Measurements from ENCODE around the gene GPR153. TPM values are rescaled to one million over a fixed set of nuclear protein-coding genes. Genes with fewer than 3 reads are reported as not detected.
A peak's percentile ranks its signal among the peaks of the same experiment; 100 is the strongest.
"Not testable (repeated sequence)": the region's sequence is repeated elsewhere in the genome, so short reads cannot be mapped to it uniquely, and the experiment has no call there.

GPR153 gene
- polyA plus RNA-seq, 2 donors, result 2.7 to 3.9 TPM

DNA sequence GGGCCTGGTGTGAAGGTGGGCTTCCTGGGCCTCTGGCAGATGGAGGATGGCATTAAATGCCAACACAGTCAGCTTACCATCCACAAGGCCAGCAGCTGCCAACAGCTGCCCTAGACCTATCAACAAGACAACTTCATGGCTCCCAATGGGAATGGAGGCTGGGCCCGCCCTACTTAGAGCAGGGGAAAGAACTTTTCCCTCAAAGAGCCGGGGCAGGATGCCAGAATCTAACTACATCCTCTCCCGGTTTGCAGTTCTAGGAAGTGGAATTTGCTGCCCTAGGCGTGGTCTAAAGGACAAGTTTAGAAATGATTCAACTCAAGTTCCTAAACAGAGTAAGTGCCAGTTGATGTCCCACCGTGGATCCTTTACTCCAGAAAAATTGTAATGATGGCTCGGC, 38.3 kb downstream of the GPR153 start:
- Histone ChIP-seq H3K36me3 (ENCODE audit: control insufficient read depth in 2 of 2, insufficient read depth in 2 of 2, low read length in 1 of 2) (peaks cover 8 to 24% of the 10 kb centered on the region in 2 donors), H3K9me3 (ENCODE audit: control insufficient read depth in 2 of 2, insufficient read depth in 1 of 2, low read depth in 1 of 2, low read length in 1 of 2) (no peaks in the 10 kb centered on the region), H3K4me3 (ENCODE audit: low read depth in 1 of 2, low read length in 2 of 2) (no peak overlapping the region), H3K27me3 (ENCODE audit: control insufficient read depth in 1 of 2, insufficient read depth in 2 of 2, low read length in 2 of 2) (no peaks in the 10 kb centered on the region), H3K27ac (ENCODE audit: low read depth in 2 of 2, low read length in 1 of 2) (peak overlapping the region; percentile 68 to 84), H3K4me1 (ENCODE audit: control insufficient read depth in 2 of 2, insufficient read depth in 2 of 2, low read length in 1 of 2) (peaks cover 0 to 14% of the 10 kb centered on the region in 2 donors)
- 50 to 61% methylated on average over 6 of the region's 6 CpGs for WGBS, 2 donors

DNA sequence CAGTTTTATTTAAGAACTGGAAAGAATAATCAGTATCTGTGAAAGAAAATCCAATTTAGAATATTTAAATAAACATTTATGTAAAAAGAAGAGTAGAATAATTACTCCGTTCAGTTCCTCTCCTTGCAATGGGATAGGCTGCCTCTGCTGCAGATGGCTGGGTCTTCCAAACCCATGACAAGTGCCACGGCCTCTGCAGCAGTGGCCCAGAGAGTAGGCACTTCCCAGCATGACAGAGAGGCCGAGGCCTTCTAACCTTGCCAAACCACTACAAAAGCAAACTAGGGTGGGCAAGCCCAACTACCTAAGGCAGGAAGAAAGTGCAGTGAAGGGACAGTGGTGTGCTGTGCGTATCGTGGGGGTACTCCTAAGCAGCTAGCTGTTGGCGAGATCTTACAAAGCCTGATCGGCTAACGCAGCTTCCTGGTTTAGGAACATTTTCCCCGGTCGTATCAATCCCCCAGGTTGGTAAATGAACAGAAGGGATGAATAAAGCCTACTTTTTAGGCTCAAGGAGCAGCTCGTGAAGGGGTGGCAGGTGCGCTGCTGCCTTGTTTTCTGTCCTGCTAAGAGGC, 39.6 kb downstream of the GPR153 start:
- no peak overlapping the region for H3K4me3 ChIP-seq (ENCODE audit: low read depth in 1 of 2, low read length in 2 of 2)
- 94 to 95% methylated on average over 12 of the region's 12 CpGs for WGBS, 2 donors
- H3K9me3 ChIP-seq (ENCODE audit: control insufficient read depth in 2 of 2, insufficient read depth in 1 of 2, low read depth in 1 of 2, low read length in 1 of 2), result no peaks in the 10 kb centered on the region
- H3K4me1 ChIP-seq (ENCODE audit: control insufficient read depth in 2 of 2, insufficient read depth in 2 of 2, low read length in 1 of 2), result peaks cover 0 to 14% of the 10 kb centered on the region in 2 donors
- peaks cover 5 to 25% of the 10 kb centered on the region in 2 donors for H3K36me3 ChIP-seq (ENCODE audit: control insufficient read depth in 2 of 2, insufficient read depth in 2 of 2, low read length in 1 of 2)
- H3K27me3 ChIP-seq (ENCODE audit: control insufficient read depth in 1 of 2, insufficient read depth in 2 of 2, low read length in 2 of 2), result no peaks in the 10 kb centered on the region
- H3K27ac ChIP-seq (ENCODE audit: low read depth in 2 of 2, low read length in 1 of 2), result peak overlapping the region in 1 of 2 donors; percentile 64

DNA sequence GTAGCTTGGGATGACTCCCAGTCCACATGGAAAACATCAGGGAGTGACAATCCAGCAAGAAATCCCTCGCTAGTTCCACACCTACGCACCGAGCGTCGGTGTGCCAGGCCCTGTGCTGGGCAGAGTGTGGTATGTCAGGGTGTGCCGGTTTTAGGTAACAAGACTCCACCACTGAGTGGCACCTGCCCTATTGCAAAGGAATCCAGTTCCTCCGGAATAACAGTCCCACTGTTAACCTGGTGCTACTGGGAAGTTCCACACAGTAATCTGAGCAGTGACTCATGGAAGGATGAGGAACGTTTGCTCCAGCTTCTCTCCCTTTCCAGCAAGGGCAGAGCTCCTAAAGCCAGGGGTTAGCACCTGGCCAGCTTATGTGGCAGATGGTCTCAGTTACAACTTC, 40.7 kb downstream of the GPR153 start:
- Histone ChIP-seq H3K27me3 (ENCODE audit: control insufficient read depth in 1 of 2, insufficient read depth in 2 of 2, low read length in 2 of 2) (no peaks in the 10 kb centered on the region), H3K9me3 (ENCODE audit: control insufficient read depth in 2 of 2, insufficient read depth in 1 of 2, low read depth in 1 of 2, low read length in 1 of 2) (no peaks in the 10 kb centered on the region), H3K4me3 (ENCODE audit: low read depth in 1 of 2, low read length in 2 of 2) (no peak overlapping the region), H3K27ac (ENCODE audit: low read depth in 2 of 2, low read length in 1 of 2) (peak overlapping the region; percentile 83 to 92), H3K4me1 (ENCODE audit: control insufficient read depth in 2 of 2, insufficient read depth in 2 of 2, low read length in 1 of 2) (peaks cover 0 to 14% of the 10 kb centered on the region in 2 donors), H3K36me3 (ENCODE audit: control insufficient read depth in 2 of 2, insufficient read depth in 2 of 2, low read length in 1 of 2) (peaks cover 5 to 28% of the 10 kb centered on the region in 2 donors)
- 52 to 65% methylated on average over 8 of the region's 8 CpGs for WGBS, 2 donors

- H3K9me3 ChIP-seq (ENCODE audit: control insufficient read depth in 2 of 2, insufficient read depth in 1 of 2, low read depth in 1 of 2, low read length in 1 of 2); H3K27me3 ChIP-seq (ENCODE audit: control insufficient read depth in 1 of 2, insufficient read depth in 2 of 2, low read length in 2 of 2); H3K4me3 ChIP-seq (ENCODE audit: low read depth in 1 of 2, low read length in 2 of 2): not testable (repeated sequence)
- Histone ChIP-seq H3K4me1 (ENCODE audit: control insufficient read depth in 2 of 2, insufficient read depth in 2 of 2, low read length in 1 of 2) (peaks cover 0 to 14% of the 10 kb centered on the region in 2 donors), H3K27ac (ENCODE audit: low read depth in 2 of 2, low read length in 1 of 2) (peak overlapping the region; percentile 83 to 92), H3K36me3 (ENCODE audit: control insufficient read depth in 2 of 2, insufficient read depth in 2 of 2, low read length in 1 of 2) (peaks cover 2 to 22% of the 10 kb centered on the region in 2 donors)
- WGBS, 2 donors, result 83 to 84% methylated on average over 11 of the region's 11 CpGs
Observed at GRCh38 chr1:6219641-6220040, 41.3 kb downstream of the GPR153 start.

GRCh38 chr1:6218375-6219164, 42.3 kb downstream of the GPR153 start:
- Histone ChIP-seq H3K27me3 (ENCODE audit: control insufficient read depth in 1 of 2, insufficient read depth in 2 of 2, low read length in 2 of 2) (no peaks in the 10 kb centered on the region), H3K36me3 (ENCODE audit: control insufficient read depth in 2 of 2, insufficient read depth in 2 of 2, low read length in 1 of 2) (peaks cover 0 to 16% of the 10 kb centered on the region in 2 donors), H3K4me1 (ENCODE audit: control insufficient read depth in 2 of 2, insufficient read depth in 2 of 2, low read length in 1 of 2) (peaks cover 0 to 11% of the 10 kb centered on the region in 2 donors), H3K9me3 (ENCODE audit: control insufficient read depth in 2 of 2, insufficient read depth in 1 of 2, low read depth in 1 of 2, low read length in 1 of 2) (no peaks in the 10 kb centered on the region), H3K27ac (ENCODE audit: low read depth in 2 of 2, low read length in 1 of 2) (peak overlapping the region in 1 of 2 donors; percentile 71), H3K4me3 (ENCODE audit: low read depth in 1 of 2, low read length in 2 of 2) (no peak overlapping the region)
- 82 to 88% methylated on average over 16 of the region's 16 CpGs for WGBS, 2 donors

GRCh38 chr1:6212193-6212959, 48.5 kb downstream of the GPR153 start:
- 84 to 85% methylated on average over 20 of the region's 20 CpGs for WGBS, 2 donors
- H3K4me3 ChIP-seq (ENCODE audit: low read depth in 1 of 2, low read length in 2 of 2), result no peak overlapping the region
- H3K36me3 ChIP-seq (ENCODE audit: control insufficient read depth in 2 of 2, insufficient read depth in 2 of 2, low read length in 1 of 2), result peaks cover 5 to 33% of the 10 kb centered on the region in 2 donors
- H3K27ac ChIP-seq (ENCODE audit: low read depth in 2 of 2, low read length in 1 of 2), result no peak overlapping the region
- no peaks in the 10 kb centered on the region for H3K27me3 ChIP-seq (ENCODE audit: control insufficient read depth in 1 of 2, insufficient read depth in 2 of 2, low read length in 2 of 2)
- H3K4me1 ChIP-seq (ENCODE audit: control insufficient read depth in 2 of 2, insufficient read depth in 2 of 2, low read length in 1 of 2), result peaks cover 0 to 7% of the 10 kb centered on the region in 2 donors
- no peaks in the 10 kb centered on the region for H3K9me3 ChIP-seq (ENCODE audit: control insufficient read depth in 2 of 2, insufficient read depth in 1 of 2, low read depth in 1 of 2, low read length in 1 of 2)

DNA sequence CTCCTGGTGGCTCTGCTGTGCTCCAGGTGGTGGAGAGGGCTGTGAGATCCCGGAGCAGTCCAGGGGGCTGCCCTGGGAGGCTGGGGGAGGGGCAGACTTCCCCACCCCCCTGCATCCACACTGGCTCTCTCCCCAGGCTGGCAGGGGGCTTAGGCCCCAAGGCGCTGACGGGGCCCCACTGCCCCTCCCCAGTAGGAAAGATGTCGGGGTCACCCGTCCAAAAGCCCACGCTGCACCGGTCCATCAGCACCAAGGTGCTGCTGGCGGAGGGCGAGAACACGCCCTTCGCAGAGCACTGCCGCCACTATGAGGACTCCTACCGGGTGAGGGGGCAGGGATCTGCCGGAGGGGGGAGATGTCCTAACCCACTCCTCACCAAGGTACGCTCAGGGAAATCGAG, 49.2 kb downstream of the GPR153 start:
- no peak overlapping the region for H3K4me3 ChIP-seq (ENCODE audit: low read depth in 1 of 2, low read length in 2 of 2)
- H3K36me3 ChIP-seq (ENCODE audit: control insufficient read depth in 2 of 2, insufficient read depth in 2 of 2, low read length in 1 of 2), result peaks cover 5 to 33% of the 10 kb centered on the region in 2 donors
- peaks cover 0 to 13% of the 10 kb centered on the region in 2 donors for H3K4me1 ChIP-seq (ENCODE audit: control insufficient read depth in 2 of 2, insufficient read depth in 2 of 2, low read length in 1 of 2)
- H3K27me3 ChIP-seq (ENCODE audit: control insufficient read depth in 1 of 2, insufficient read depth in 2 of 2, low read length in 2 of 2), result no peaks in the 10 kb centered on the region
- H3K27ac ChIP-seq (ENCODE audit: low read depth in 2 of 2, low read length in 1 of 2), result no peak overlapping the region
- H3K9me3 ChIP-seq (ENCODE audit: control insufficient read depth in 2 of 2, insufficient read depth in 1 of 2, low read depth in 1 of 2, low read length in 1 of 2), result no peaks in the 10 kb centered on the region
- WGBS, 2 donors, result 90% methylated on average over 16 of the region's 16 CpGs

DNA sequence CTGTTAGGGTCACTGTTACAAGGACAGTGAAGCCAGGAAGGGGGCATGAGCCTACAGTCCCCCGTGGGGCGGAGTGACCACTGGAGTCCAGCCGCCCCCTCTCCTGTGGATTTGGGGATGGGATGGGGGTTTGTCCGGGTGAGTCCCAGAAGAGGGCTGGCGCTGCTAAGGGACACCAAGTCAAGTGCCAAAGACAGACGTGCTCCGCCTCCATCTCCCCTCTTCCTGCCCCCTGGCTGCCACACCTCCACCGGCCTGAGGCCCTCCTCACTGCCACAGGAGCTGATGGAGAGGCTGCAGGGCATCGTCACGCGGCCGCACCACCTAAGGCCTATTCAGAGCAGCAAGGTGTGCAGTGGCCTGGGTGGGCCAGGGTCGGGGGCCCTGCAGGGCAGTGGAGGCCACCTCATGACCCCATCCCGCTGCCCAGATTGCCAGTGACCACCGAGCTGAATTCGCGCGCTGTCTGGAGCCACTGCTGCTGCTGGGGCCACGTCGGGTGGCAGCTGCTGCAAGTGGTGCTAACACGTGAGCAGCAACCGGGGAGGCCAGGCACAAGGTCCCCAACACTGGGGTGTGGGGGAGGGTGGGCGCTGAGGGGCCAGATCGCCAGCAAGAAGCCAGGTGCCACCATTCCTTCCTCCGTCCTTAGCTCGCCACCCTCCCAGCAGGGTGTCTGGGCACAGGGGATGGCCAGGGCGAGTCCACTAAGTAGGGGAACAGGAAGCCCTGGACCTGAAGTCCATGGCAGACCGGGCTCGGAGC, 50.1 kb downstream of the GPR153 start:
- Histone ChIP-seq H3K36me3 (ENCODE audit: control insufficient read depth in 2 of 2, insufficient read depth in 2 of 2, low read length in 1 of 2) (peaks cover 5 to 28% of the 10 kb centered on the region in 2 donors), H3K4me3 (ENCODE audit: low read depth in 1 of 2, low read length in 2 of 2) (no peak overlapping the region), H3K27me3 (ENCODE audit: control insufficient read depth in 1 of 2, insufficient read depth in 2 of 2, low read length in 2 of 2) (no peaks in the 10 kb centered on the region), H3K4me1 (ENCODE audit: control insufficient read depth in 2 of 2, insufficient read depth in 2 of 2, low read length in 1 of 2) (peaks cover 0 to 16% of the 10 kb centered on the region in 2 donors), H3K27ac (ENCODE audit: low read depth in 2 of 2, low read length in 1 of 2) (no peak overlapping the region), H3K9me3 (ENCODE audit: control insufficient read depth in 2 of 2, insufficient read depth in 1 of 2, low read depth in 1 of 2, low read length in 1 of 2) (no peaks in the 10 kb centered on the region)
- WGBS, 2 donors, result 92 to 95% methylated on average over 19 to 29 of the region's 29 CpGs
